PC-9 (cell line): ENCODE data around the gene OBI1.

Source experiments
- EZH2 ChIP-seq: fragments of 200-600 bp; sonication (generic); IDR thresholded peaks from 2 replicates; pipeline ENCODE4 v1.8.0; 2017; ENCODE audit warnings: antibody characterized with exemption, low read depth
- TF ChIP-seq, protein P1 (sequence below): fragments of 200-600 bp; sonication (generic); conservative IDR thresholded peaks from 2 replicates; pipeline ENCODE4 v1.6.1; 2017; ENCODE audit warnings: mixed run types, antibody characterized with exemption, mild to moderate bottlenecking, moderate library complexity

DNA sequence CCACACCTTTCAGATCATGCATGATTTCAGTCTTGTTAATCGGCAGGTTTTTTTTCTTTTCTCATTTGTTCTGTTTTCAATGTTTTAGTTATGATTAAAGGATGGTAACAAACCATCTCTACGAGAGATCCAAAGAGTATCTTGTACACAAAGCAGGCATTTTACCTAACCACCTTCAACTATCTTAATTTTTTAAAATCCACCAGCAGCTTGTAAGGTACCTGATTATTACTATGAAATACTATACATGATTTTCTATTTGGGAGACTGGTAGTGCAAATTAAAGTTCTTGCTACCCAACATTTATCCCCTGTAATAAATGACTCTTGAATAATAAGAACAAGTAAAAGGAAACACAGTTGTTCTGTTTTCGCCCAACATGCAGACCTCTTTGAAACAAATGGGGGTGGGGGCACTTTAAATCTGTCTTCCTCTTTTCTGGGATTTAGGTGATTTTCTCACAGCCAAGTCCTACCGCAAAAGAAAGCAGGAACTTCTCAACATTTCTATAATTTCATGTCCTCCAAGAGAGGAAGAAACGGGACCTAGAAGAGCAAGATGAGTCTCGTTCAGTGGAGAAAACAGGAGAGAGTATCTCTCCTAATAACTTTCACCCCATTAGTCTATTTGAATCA is 59.2 kb downstream of the OBI1 start:
- TF ChIP-seq, protein P1, sequence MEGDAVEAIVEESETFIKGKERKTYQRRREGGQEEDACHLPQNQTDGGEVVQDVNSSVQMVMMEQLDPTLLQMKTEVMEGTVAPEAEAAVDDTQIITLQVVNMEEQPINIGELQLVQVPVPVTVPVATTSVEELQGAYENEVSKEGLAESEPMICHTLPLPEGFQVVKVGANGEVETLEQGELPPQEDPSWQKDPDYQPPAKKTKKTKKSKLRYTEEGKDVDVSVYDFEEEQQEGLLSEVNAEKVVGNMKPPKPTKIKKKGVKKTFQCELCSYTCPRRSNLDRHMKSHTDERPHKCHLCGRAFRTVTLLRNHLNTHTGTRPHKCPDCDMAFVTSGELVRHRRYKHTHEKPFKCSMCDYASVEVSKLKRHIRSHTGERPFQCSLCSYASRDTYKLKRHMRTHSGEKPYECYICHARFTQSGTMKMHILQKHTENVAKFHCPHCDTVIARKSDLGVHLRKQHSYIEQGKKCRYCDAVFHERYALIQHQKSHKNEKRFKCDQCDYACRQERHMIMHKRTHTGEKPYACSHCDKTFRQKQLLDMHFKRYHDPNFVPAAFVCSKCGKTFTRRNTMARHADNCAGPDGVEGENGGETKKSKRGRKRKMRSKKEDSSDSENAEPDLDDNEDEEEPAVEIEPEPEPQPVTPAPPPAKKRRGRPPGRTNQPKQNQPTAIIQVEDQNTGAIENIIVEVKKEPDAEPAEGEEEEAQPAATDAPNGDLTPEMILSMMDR, result no peak
- TF ChIP-seq EZH2, result no peak
